Measurements from ENCODE around the gene SYT1. TPM values are rescaled to one million over a fixed set of nuclear protein-coding genes. Genes with fewer than 3 reads are reported as not detected.
A peak's percentile ranks its signal among the peaks of the same experiment; 100 is the strongest.

Gene SYT1
- total RNA-seq, 1 donor from 2014 or later = 35.5 TPM

GRCh38 chr12:79357048-79357447 lies 492.5 kb downstream of the SYT1 start:
- H3K27ac Mint-ChIP-seq = no peak overlapping the region
- H3K4me1 Mint-ChIP-seq (ENCODE audit: unreplicated experiment) = no peaks in the 10 kb centered on the region
- no peak for TF ChIP-seq CTCF (conservative IDR thresholded peaks at IDR 0.05)
- H3K36me3 Mint-ChIP-seq = peaks cover 12% of the 10 kb centered on the region
- H3K27me3 Mint-ChIP-seq = peaks cover 3% of the 10 kb centered on the region
- no peak overlapping the region for H3K4me3 Mint-ChIP-seq
- peaks cover 6% of the 10 kb centered on the region for H3K9me3 Mint-ChIP-seq
- no peak for DNase-seq (ENCODE audit: extremely low spot score, unreplicated experiment)

GRCh38 chr12:79358716-79359300 lies 494.2 kb downstream of the SYT1 start:
- peaks cover 12% of the 10 kb centered on the region for H3K36me3 Mint-ChIP-seq
- no peak for TF ChIP-seq CTCF (conservative IDR thresholded peaks at IDR 0.05)
- DNase-seq (ENCODE audit: extremely low spot score, unreplicated experiment) = no peak
- peaks cover 2% of the 10 kb centered on the region for H3K4me1 Mint-ChIP-seq (ENCODE audit: unreplicated experiment)
- H3K9me3 Mint-ChIP-seq = peaks cover 6% of the 10 kb centered on the region
- H3K27ac Mint-ChIP-seq = peak overlapping the region; percentile 46
- no peak overlapping the region for H3K4me3 Mint-ChIP-seq
- peaks cover 3% of the 10 kb centered on the region for H3K27me3 Mint-ChIP-seq

- peaks cover 6% of the 10 kb centered on the region for H3K9me3 Mint-ChIP-seq
- H3K4me1 Mint-ChIP-seq (ENCODE audit: unreplicated experiment) = peaks cover 6% of the 10 kb centered on the region
- H3K27ac Mint-ChIP-seq = no peak overlapping the region
- TF ChIP-seq CTCF (conservative IDR thresholded peaks at IDR 0.05) = no peak
- H3K36me3 Mint-ChIP-seq = peaks cover 6% of the 10 kb centered on the region
- no peak for DNase-seq (ENCODE audit: extremely low spot score, unreplicated experiment)
- peaks cover 3% of the 10 kb centered on the region for H3K27me3 Mint-ChIP-seq
- H3K4me3 Mint-ChIP-seq = no peak overlapping the region
These were observed 495.7 kb downstream of the SYT1 start for GRCh38 chr12:79360286-79360685.

GRCh38 chr12:79360936-79361335 lies 496.4 kb downstream of the SYT1 start:
- Mint-ChIP-seq H3K27me3 (peaks cover 3% of the 10 kb centered on the region), H3K9me3 (peaks cover 6% of the 10 kb centered on the region), H3K36me3 (peaks cover 6% of the 10 kb centered on the region), H3K4me1 (ENCODE audit: unreplicated experiment) (peaks cover 6% of the 10 kb centered on the region), H3K4me3 (no peak overlapping the region), H3K27ac (no peak overlapping the region)
- no peak for DNase-seq (ENCODE audit: extremely low spot score, unreplicated experiment)
- TF ChIP-seq CTCF (conservative IDR thresholded peaks at IDR 0.05) = no peak

GRCh38 chr12:79364197-79364596 lies 499.6 kb downstream of the SYT1 start:
- peaks cover 6% of the 10 kb centered on the region for H3K4me1 Mint-ChIP-seq (ENCODE audit: unreplicated experiment)
- H3K36me3 Mint-ChIP-seq = peaks cover 6% of the 10 kb centered on the region
- H3K9me3 Mint-ChIP-seq = peaks cover 4% of the 10 kb centered on the region
- no peak for DNase-seq (ENCODE audit: extremely low spot score, unreplicated experiment)
- no peak for TF ChIP-seq CTCF (conservative IDR thresholded peaks at IDR 0.05)
- peaks cover 2% of the 10 kb centered on the region for H3K27me3 Mint-ChIP-seq
- no peak overlapping the region for H3K27ac Mint-ChIP-seq
- H3K4me3 Mint-ChIP-seq = no peak overlapping the region

- Mint-ChIP-seq H3K27me3 (no peaks in the 10 kb centered on the region), H3K9me3 (no peaks in the 10 kb centered on the region), H3K4me3 (no peak overlapping the region), H3K27ac (no peak overlapping the region), H3K4me1 (ENCODE audit: unreplicated experiment) (peaks cover 17% of the 10 kb centered on the region), H3K36me3 (peaks cover 3% of the 10 kb centered on the region)
- DNase-seq (ENCODE audit: extremely low spot score, unreplicated experiment) = no peak
- TF ChIP-seq CTCF (conservative IDR thresholded peaks at IDR 0.05) = no peak
These were observed 501.8 kb downstream of the SYT1 start for GRCh38 chr12:79366374-79366773.

Data from type B pancreatic cell (in vitro differentiated cells).